ENCODE results near the gene RCSD1. TPM values are rescaled to one million over a fixed set of nuclear protein-coding genes. Genes with fewer than 3 reads are reported as not detected.

RCSD1 gene
- total RNA-seq, 1 experiment from 2014 or later = not detected

DNA sequence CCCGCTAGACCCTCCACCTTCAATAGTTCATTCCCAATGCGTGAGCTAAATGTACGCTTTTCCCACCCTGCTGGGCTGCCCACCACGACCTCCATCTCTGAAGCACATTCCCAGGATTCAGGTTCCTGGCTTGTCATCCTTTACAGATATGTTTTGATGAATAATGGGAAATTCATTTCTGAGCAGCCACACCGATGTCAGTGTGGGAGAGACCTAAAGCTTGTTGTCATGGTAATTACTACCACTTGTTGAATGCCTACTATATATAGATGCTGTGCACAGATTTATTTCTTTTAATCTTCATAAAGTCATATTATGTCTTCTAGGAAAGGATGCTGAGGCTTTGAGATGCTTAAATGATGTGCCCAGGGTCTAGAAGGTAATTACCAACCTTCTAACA, 8.0 kb downstream of the RCSD1 start:
- Histone ChIP-seq H3K4me1 (ENCODE audit: insufficient read depth, low read length, poor library complexity, severe bottlenecking) (peaks cover 3% of the 10 kb centered on the region), H3K36me3 (ENCODE audit: insufficient read depth, low read length, poor library complexity, severe bottlenecking) (no peaks in the 10 kb centered on the region), H3K4me3 (ENCODE audit: low read depth, low read length, poor library complexity, severe bottlenecking) (no peak overlapping the region), H3K27ac (ENCODE audit: low read depth, low read length, poor library complexity, severe bottlenecking) (no peak overlapping the region), H3K27me3 (replicated peaks; ENCODE audit: insufficient read depth, low read depth, low read length, poor library complexity) (no peaks in the 10 kb centered on the region), H3K9me3 (ENCODE audit: low read depth, low read length, poor library complexity, severe bottlenecking) (no peaks in the 10 kb centered on the region)
- ChIA-PET CTCF (no interaction called here), POLR2A (ENCODE audit: low non-redundant PET) (no interaction called here)
- intact Hi-C loops (cut with micrococcal nuclease; ENCODE audit: unreplicated experiment) = no loop called here
- no peak for DNase-seq (ENCODE audit: low spot score)
- no TSS peak for BruUV-seq (replicated peaks)
- TF ChIP-seq, protein P1, sequence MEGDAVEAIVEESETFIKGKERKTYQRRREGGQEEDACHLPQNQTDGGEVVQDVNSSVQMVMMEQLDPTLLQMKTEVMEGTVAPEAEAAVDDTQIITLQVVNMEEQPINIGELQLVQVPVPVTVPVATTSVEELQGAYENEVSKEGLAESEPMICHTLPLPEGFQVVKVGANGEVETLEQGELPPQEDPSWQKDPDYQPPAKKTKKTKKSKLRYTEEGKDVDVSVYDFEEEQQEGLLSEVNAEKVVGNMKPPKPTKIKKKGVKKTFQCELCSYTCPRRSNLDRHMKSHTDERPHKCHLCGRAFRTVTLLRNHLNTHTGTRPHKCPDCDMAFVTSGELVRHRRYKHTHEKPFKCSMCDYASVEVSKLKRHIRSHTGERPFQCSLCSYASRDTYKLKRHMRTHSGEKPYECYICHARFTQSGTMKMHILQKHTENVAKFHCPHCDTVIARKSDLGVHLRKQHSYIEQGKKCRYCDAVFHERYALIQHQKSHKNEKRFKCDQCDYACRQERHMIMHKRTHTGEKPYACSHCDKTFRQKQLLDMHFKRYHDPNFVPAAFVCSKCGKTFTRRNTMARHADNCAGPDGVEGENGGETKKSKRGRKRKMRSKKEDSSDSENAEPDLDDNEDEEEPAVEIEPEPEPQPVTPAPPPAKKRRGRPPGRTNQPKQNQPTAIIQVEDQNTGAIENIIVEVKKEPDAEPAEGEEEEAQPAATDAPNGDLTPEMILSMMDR (conservative IDR thresholded peaks at IDR 0.05; ENCODE audit: low read depth, low read length) = no peak
- no peak for TF ChIP-seq EZH2 (IDR thresholded peaks at IDR 0.05; ENCODE audit: borderline replicate concordance, low read depth, low read length, poor library complexity, severe bottlenecking)

DNA sequence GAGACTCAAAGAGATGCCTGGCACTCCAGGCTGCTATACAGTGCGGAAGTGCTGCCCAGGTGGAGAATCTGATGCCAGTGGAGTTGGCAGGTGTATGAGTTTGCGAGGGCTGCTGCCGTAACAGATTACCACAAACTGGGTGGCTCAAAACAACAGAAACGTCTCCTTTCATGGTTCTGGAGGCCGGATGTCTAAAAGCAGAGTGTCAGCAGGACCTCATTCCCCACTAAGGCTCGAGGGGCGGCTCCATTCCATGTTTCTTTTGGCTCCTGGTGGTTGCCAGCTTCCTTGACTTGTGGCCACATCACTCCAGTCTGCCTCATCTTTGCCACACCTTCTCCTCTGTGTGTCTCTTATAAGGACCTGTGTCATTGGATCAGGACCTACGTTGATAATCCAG, 10.0 kb downstream of the RCSD1 start:
- no peak for DNase-seq (ENCODE audit: low spot score)
- ChIA-PET POLR2A (ENCODE audit: low non-redundant PET) (no interaction called here), CTCF (no interaction called here)
- Histone ChIP-seq H3K27me3 (replicated peaks; ENCODE audit: insufficient read depth, low read depth, low read length, poor library complexity) (no peaks in the 10 kb centered on the region), H3K36me3 (ENCODE audit: insufficient read depth, low read length, poor library complexity, severe bottlenecking) (no peaks in the 10 kb centered on the region), H3K27ac (ENCODE audit: low read depth, low read length, poor library complexity, severe bottlenecking) (no peak overlapping the region), H3K9me3 (ENCODE audit: low read depth, low read length, poor library complexity, severe bottlenecking) (no peaks in the 10 kb centered on the region), H3K4me1 (ENCODE audit: insufficient read depth, low read length, poor library complexity, severe bottlenecking) (peaks cover 2% of the 10 kb centered on the region), H3K4me3 (ENCODE audit: low read depth, low read length, poor library complexity, severe bottlenecking) (no peak overlapping the region)
- no TSS peak for BruUV-seq (replicated peaks)
- intact Hi-C loops (cut with micrococcal nuclease; ENCODE audit: unreplicated experiment) = no loop called here
- TF ChIP-seq, protein P1 (conservative IDR thresholded peaks at IDR 0.05; ENCODE audit: low read depth, low read length) = no peak
- TF ChIP-seq EZH2 (IDR thresholded peaks at IDR 0.05; ENCODE audit: borderline replicate concordance, low read depth, low read length, poor library complexity, severe bottlenecking) = no peak

DNA sequence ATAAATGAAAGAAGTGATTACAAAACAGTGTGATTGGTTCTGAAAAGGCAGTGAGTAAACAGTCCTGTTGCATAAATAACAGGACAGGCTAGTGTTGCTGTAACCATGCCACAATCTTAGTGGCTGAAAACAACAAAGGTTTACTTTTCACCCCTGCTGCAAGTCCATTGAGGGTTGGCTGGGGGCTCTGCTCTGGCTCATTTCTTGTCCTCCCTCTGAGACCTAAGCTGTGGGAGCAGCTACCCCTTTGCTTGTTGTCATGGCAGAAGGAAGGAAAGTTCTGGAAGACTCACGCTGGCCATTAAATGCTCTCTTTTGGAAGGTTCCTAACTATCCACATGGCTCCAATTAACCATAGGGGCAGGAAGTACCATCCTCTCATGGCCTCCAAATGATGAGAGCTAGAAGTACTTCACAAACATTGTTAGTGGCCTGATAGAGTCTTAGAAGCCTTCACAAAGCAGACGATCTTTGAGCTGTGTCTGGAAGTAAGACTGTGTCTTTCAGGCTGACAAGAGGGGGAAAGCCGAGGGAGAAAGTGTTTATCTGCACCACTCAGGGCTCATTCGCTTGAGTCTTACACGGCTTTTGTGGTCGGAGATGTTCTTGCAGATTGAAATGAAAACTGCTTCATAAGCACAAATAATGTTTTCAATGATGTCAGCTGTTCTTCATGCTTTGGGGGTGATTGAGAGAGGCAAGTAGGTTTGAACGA, 11.9 kb downstream of the RCSD1 start:
- TF ChIP-seq, protein P1 (conservative IDR thresholded peaks at IDR 0.05; ENCODE audit: low read depth, low read length) = no peak
- TF ChIP-seq EZH2 (IDR thresholded peaks at IDR 0.05; ENCODE audit: borderline replicate concordance, low read depth, low read length, poor library complexity, severe bottlenecking) = no peak
- no peak overlapping the region for H3K27ac ChIP-seq (ENCODE audit: low read depth, low read length, poor library complexity, severe bottlenecking)
- intact Hi-C loops (cut with micrococcal nuclease; ENCODE audit: unreplicated experiment) = no loop called here

More for the DNA sequence above, 11.9 kb downstream of the RCSD1 start:
- no TSS peak for BruUV-seq (replicated peaks)
- Histone ChIP-seq H3K4me3 (ENCODE audit: low read depth, low read length, poor library complexity, severe bottlenecking) (no peak overlapping the region), H3K36me3 (ENCODE audit: insufficient read depth, low read length, poor library complexity, severe bottlenecking) (no peaks in the 10 kb centered on the region), H3K9me3 (ENCODE audit: low read depth, low read length, poor library complexity, severe bottlenecking) (no peaks in the 10 kb centered on the region), H3K4me1 (ENCODE audit: insufficient read depth, low read length, poor library complexity, severe bottlenecking) (no peaks in the 10 kb centered on the region), H3K27me3 (replicated peaks; ENCODE audit: insufficient read depth, low read depth, low read length, poor library complexity) (no peaks in the 10 kb centered on the region)
- DNase-seq (ENCODE audit: low spot score) = no peak
- CTCF ChIA-PET = no interaction called here
- POLR2A ChIA-PET (ENCODE audit: low non-redundant PET) = no interaction called here

Data from A673 (cell line).